Ovary (tissue), 9 donors: ENCODE measurements around the gene TNFRSF6B. TPM values are rescaled to one million over a fixed set of nuclear protein-coding genes. Genes with fewer than 3 reads are reported as not detected.

ENCODE experiments used
- DNase-seq, 5 donors: peaks; one replicate each; pipeline ENCODE4 v3.0.0-alpha.2; 2019 to 2020
- H3K27ac ChIP-seq, 2 donors: fragments of 200-600 bp; one replicate each; pipeline versions ENCODE4 v1.5.1 to v1.8.0; 2019 to 2022
- H3K27me3 ChIP-seq: fragments of 200-600 bp; one replicate; pipeline ENCODE4 v1.8.0; 2022
- H3K36me3 ChIP-seq: fragments of 200-600 bp; sonication (generic); one replicate; pipeline ENCODE4 v1.5.1; 2019
- H3K4me1 ChIP-seq: one replicate; pipeline ENCODE4 v1.8.1; 2013; ENCODE audit warnings: mild to moderate bottlenecking, moderate library complexity; ENCODE audit not compliant: insufficient read depth
- H3K4me3 ChIP-seq: fragments of 200-600 bp; sonication (generic); one replicate; pipeline ENCODE4 v1.5.1; 2017
- H3K9me3 ChIP-seq, 2 donors: fragments of 200-600 bp in 1 of 2; sonication (generic) in 1 of 2; one replicate each; pipeline versions ENCODE4 v1.5.1 to v1.8.1; 2013 to 2019; ENCODE audit warnings: mild to moderate bottlenecking in 1 of 2, moderate library complexity in 1 of 2
- CTCF ChIP-seq, 3 donors: fragments of 450-650 bp in 2 of 3; fragments of 200-600 bp in 1 of 3; IDR thresholded peaks; one replicate each; pipeline versions ENCODE4 v1.5.1 to v1.8.0; 2016 to 2022; ENCODE audit warnings: antibody characterized with exemption in 3 of 3, mild to moderate bottlenecking in 1 of 3
- EP300 ChIP-seq: sonication (generic); formaldehyde crosslinking; IDR thresholded peaks from one replicate; pipeline ENCODE4 v1.6.1; 2017; ENCODE audit warnings: antibody characterized with exemption
- POLR2A ChIP-seq: fragments of 450-650 bp; IDR thresholded peaks from one replicate; pipeline ENCODE4 v1.6.1; 2017; ENCODE audit warnings: antibody characterized with exemption, mild to moderate bottlenecking, moderate library complexity
- WGBS, 3 donors: extraction: QIAGEN DNeasy Blood & Tissue Kit in 1 of 3; methylation state at CpG; one replicate each; pipeline versions ENCODE4 v1.1.5 to v1.1.7; 2013 to 2017; 5-methylcytosine and 5-hydroxymethylcytosine counted together
- intact Hi-C, 4 donors: fragments of 100-400 bp; cut with DNase I; formaldehyde crosslinking; loops; one replicate each; pipeline versions ENCODE4 v1.11.0 to v1.15.1; 2022 to 2023
- polyA plus RNA-seq, 2 donors: library from polyadenylated mRNA; stranded (reverse); fragments of 200-250 nt in 1 of 2; fragments of 350-450 nt in 1 of 2; fragmentation: Illumina TruSeq in 1 of 2; extraction: RNeasy Lipid Tissue Mini Kit (QIAGEN cat#74804) in 1 of 2; gene quantifications; one replicate each; pipeline ENCODE4 v1.2.3, GENCODE V29; 2013 to 2014
- total RNA-seq, 7 donors: library from RNA; depleted of rRNA in 2 of 7; stranded (reverse); fragments of >200 nt in 2 of 7; fragmentation: NEBNext Ultra II Directional in 3 of 7; extraction: Animal tissue kit (Norgen Biotek cat#: 25700) in 3 of 7; gene quantifications; one replicate each; pipeline versions ENCODE4 v1.1.0 to v1.2.4, GENCODE V29; 2016 to 2023
- donor health status: DM: no; HTN: no; CAD: no; lungs with moderate emphysema.
- donor health status: DM: no; HTN: no; CAD: no.
- donor health status: Bipolar disorder and iron deficiency.
- donor health status: DM: yes; HTN: yes; CAD: no.
- donor health status: DM: no; HTN: no; CAD: no.
- donor health status: DM: yes; HTN: yes; CAD: no.

Gene TNFRSF6B
- total and polyA plus RNA-seq, 9 donors: 2.0 to 7.0 (median 4.2) TPM; not detected in 1

DNA sequence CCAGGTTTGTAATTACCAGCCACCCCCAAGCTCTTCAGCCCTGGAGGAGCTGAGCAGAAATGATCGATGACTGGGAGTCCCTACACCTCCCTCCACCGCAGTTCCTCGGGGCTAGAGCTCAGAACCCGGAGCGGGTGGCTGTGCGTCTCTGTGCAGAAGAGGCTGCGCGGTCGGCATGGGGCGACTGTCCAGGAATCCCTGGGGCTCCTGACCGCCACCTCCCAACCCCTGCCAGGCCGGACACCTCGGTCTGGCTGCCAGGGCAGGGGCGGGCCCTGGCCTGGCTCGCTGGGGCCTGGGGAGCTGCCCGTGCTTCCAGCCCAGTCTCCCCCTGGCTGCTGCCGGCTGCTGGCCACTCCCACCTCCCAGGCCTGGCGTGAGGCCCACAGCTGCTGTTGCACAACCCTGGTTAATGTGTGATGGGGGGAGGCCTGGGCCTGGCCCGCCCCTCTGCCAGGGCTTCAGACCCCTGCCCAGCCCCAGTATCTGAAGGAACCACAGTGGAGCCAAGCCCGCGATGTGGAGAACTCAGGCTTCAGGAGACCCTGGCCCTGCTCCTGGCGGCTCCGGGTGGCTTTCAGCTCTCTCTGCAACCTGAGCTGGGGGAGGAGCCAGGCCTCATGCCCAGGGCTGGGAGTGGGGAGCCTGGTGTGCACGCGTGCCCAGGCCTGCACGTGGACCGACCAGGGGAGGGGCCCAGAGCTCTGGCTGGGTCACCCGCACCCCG, 44.3 kb downstream of the TNFRSF6B start:
- DNase-seq: peak; percentile 98 to 99 (median 98)
- WGBS, 3 donors: 1 to 3% (median 1%) methylated on average over 15 to 29 of the region's 29 CpGs
- H3K9me3 ChIP-seq: no peaks in the 10 kb centered on the region
- peak overlapping the region; percentile 42 to 90 for H3K27ac ChIP-seq
- H3K4me1 ChIP-seq: peaks cover 11% of the 10 kb centered on the region
- TF ChIP-seq EP300 (no peak), POLR2A (peak; percentile 11)
- H3K4me3 ChIP-seq: peak overlapping the region; percentile 75
- no peaks in the 10 kb centered on the region for H3K36me3 ChIP-seq
- no peaks in the 10 kb centered on the region for H3K27me3 ChIP-seq
- intact Hi-C loops: no loop called here

- 8 to 20% (median 17%) methylated on average over 2 to 6 of the region's 6 CpGs for WGBS, 3 donors
- intact Hi-C loops: no loop called here
- TF ChIP-seq CTCF (IDR thresholded peaks at IDR 0.05): no peak
- TF ChIP-seq EP300: no peak
- no peak for TF ChIP-seq POLR2A
- peak overlapping the region; percentile 75 for H3K4me3 ChIP-seq
- peak overlapping the region; percentile 72 to 90 for H3K27ac ChIP-seq
- no peaks in the 10 kb centered on the region for H3K9me3 ChIP-seq
- no peaks in the 10 kb centered on the region for H3K27me3 ChIP-seq
- H3K36me3 ChIP-seq: no peaks in the 10 kb centered on the region
- H3K4me1 ChIP-seq: peaks cover 11% of the 10 kb centered on the region
- DNase-seq: peak in 1 of 5 donors; percentile 62
Measured at GRCh38 chr20:63741354-63741675, 44.9 kb downstream of the TNFRSF6B start.

DNA sequence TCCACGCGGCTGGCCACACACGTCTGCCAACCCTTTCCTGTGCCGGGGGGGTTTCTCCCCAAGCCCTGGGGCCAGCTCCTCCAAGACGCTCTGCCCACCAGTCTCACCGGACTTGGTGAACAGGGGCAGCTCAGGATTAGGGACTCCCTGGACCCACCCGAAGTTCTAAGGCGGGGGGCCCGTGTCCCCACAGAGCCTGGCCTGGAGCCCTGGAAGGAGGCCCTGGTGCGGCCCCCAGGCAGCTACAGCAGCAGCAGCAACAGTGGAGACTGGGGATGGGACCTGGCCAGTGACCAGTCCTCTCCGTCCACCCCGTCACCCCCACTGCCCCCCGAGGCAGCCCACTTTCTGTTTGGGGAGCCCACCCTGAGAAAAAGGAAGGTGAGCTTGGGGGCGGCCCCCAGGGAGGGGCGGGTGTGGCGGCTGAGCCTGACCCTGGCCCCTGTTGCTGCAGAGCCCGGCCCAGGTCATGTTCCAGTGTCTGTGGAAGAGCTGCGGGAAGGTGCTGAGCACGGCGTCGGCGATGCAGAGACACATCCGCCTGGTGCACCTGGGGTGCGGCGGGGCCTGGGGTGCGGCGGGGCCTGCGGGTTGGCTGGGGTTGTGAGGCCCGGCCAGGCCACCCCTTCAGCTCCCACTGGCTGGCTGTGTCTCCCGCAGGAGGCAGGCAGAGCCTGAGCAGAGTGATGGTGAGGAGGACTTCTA, 45.4 kb downstream of the TNFRSF6B start:
- Histone ChIP-seq H3K4me3 (no peak overlapping the region), H3K27me3 (no peaks in the 10 kb centered on the region), H3K4me1 (peaks cover 11% of the 10 kb centered on the region), H3K27ac (peak overlapping the region; percentile 72 to 90), H3K36me3 (no peaks in the 10 kb centered on the region), H3K9me3 (no peaks in the 10 kb centered on the region)
- intact Hi-C loops: no loop called here
- TF ChIP-seq CTCF (IDR thresholded peaks at IDR 0.05) (no peak), POLR2A (no peak), EP300 (no peak)
- peak in 4 of 5 donors; percentile 37 to 67 (median 54) for DNase-seq
- WGBS, 3 donors: 27 to 38% (median 36%) methylated on average over 9 to 30 of the region's 30 CpGs

DNA sequence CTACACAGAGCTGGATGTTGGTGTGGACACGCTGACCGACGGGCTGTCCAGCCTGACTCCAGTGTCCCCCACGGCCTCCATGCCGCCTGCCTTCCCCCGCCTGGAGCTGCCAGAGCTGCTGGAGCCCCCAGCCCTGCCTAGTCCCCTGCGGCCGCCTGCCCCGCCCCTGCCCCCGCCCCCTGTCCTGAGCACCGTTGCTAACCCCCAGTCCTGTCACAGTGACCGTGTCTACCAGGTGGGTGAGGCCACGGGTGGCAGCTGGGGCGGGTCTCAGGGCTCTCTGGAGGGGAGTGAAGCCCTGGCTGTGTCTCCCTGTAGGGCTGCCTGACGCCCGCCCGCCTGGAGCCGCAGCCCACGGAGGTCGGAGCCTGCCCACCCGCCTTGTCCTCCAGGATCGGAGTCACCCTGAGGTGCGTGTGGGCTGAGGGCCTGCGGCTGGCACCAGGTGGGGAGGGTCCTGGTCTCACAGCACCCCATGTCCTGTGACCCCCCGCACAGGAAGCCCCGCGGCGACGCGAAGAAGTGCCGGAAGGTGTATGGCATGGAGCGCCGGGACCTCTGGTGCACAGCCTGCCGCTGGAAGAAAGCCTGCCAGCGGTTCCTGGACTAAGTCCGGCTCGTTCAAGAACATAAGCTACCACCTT, 46.1 kb downstream of the TNFRSF6B start:
- Histone ChIP-seq H3K27me3 (no peaks in the 10 kb centered on the region), H3K36me3 (no peaks in the 10 kb centered on the region), H3K4me1 (peaks cover 11% of the 10 kb centered on the region), H3K9me3 (no peaks in the 10 kb centered on the region), H3K4me3 (no peak overlapping the region), H3K27ac (peak overlapping the region; percentile 72 to 90)
- TF ChIP-seq EP300: no peak
- no peak for TF ChIP-seq CTCF (IDR thresholded peaks at IDR 0.05)
- no peak for TF ChIP-seq POLR2A
- DNase-seq: peak; percentile 49 to 76 (median 56)
- intact Hi-C loops: no loop called here
- WGBS, 3 donors: 34 to 71% (median 40%) methylated on average over 24 to 37 of the region's 37 CpGs
